ENCODE measurements around the gene AOC2. TPM values are rescaled to one million over a fixed set of nuclear protein-coding genes. Genes with fewer than 3 reads are reported as not detected.
A peak's percentile ranks its signal among the peaks of the same experiment; 100 is the strongest.
"Not testable (repeated sequence)": the region's sequence is repeated elsewhere in the genome, so short reads cannot be mapped to it uniquely, and the experiment has no call there.

Gene AOC2
- total and polyA plus RNA-seq, 8 donors, result 1.7 to 3.1 (median 2.6) TPM

DNA sequence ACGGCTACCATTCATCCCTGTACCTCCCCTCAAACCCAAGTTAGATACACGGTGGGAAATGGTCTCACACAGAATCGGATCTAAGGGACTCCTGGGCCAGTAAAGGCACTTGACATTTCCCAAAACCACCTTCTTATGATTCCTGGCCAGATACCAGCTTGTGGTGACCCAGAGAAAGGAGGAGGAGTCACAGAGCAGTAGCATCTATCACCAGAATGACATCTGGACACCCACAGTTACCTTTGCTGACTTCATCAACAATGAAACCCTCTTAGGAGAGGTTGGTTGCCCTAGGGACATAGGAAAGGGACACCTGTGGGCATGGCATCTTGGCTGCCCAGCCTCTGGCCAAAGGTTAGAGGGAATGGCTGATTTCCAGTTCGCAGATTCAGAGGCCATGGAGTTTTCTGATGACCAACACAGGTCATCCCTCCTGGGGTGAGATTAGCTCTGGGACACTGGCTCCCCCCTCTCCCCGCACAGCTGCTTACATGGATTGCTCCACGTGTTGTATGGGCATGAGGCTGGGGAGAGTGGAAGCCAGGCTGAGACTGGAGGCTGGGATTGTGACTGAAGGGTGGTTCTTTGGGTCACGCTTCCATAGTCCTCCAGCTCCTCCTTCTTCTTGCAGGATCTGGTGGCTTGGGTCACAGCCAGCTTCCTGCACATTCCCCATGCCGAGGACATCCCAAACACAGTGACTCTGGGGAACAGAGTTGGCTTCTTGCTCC, 5.2 kb downstream of the AOC2 start:
- intact Hi-C loops (cut with DNase I), result loop anchor here (5.0 to 10.0 kb wide), 2 partner anchors 78 to 85 kb away; no protein-coding TSS in a partner anchor
- DNase-seq (no peak), ATAC-seq (no peak)
- no peak overlapping the region for H3K27ac ChIP-seq
- no peaks in the 10 kb centered on the region for H3K9me3 ChIP-seq
- H3K4me1 ChIP-seq, result peaks cover 0 to 39% of the 10 kb centered on the region in 2 donors
- peaks cover 0 to 14% of the 10 kb centered on the region in 2 donors for H3K36me3 ChIP-seq
- TF ChIP-seq, protein P1, sequence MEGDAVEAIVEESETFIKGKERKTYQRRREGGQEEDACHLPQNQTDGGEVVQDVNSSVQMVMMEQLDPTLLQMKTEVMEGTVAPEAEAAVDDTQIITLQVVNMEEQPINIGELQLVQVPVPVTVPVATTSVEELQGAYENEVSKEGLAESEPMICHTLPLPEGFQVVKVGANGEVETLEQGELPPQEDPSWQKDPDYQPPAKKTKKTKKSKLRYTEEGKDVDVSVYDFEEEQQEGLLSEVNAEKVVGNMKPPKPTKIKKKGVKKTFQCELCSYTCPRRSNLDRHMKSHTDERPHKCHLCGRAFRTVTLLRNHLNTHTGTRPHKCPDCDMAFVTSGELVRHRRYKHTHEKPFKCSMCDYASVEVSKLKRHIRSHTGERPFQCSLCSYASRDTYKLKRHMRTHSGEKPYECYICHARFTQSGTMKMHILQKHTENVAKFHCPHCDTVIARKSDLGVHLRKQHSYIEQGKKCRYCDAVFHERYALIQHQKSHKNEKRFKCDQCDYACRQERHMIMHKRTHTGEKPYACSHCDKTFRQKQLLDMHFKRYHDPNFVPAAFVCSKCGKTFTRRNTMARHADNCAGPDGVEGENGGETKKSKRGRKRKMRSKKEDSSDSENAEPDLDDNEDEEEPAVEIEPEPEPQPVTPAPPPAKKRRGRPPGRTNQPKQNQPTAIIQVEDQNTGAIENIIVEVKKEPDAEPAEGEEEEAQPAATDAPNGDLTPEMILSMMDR (IDR thresholded peaks at IDR 0.05), result no peak
- H3K27me3 ChIP-seq, result no peaks in the 10 kb centered on the region
- no peak overlapping the region for H3K4me3 ChIP-seq

GRCh38 chr17:42850954-42851353, 6.6 kb downstream of the AOC2 start, which contains the start of gene AOC3:
Gene AOC3 (plus strand): TSS chr17:42851199. CDS start chr17:42851344, 145 bp downstream.
- DNase-seq (peak in 1 of 4 donors; percentile 78), ATAC-seq (peak; percentile 30)
- H3K27me3 ChIP-seq, result no peaks in the 10 kb centered on the region
- H3K9me3 ChIP-seq, result no peaks in the 10 kb centered on the region
- H3K27ac ChIP-seq, result no peak within 1 kb of the TSS
- H3K4me1 ChIP-seq, result peaks cover 0 to 36% of the 10 kb centered on the region in 2 donors
- H3K4me3 ChIP-seq, result peak within 1 kb of the TSS; percentile 9 to 37
- H3K36me3 ChIP-seq, result peaks cover 0 to under 1% of the 10 kb centered on the region in 2 donors
- TF ChIP-seq, protein P1 (IDR thresholded peaks at IDR 0.05), result no peak
- intact Hi-C loops (cut with DNase I), result no loop called here

GRCh38 chr17:42851371-42852240, 7.2 kb downstream of the AOC2 start:
- H3K4me1 ChIP-seq, result peaks cover 0 to 30% of the 10 kb centered on the region in 2 donors
- H3K36me3 ChIP-seq; ATAC-seq; H3K27me3 ChIP-seq; DNase-seq; H3K27ac ChIP-seq; H3K9me3 ChIP-seq; intact Hi-C loops (cut with DNase I): not testable (repeated sequence)
- peak overlapping the region; percentile 9 to 37 for H3K4me3 ChIP-seq

DNA sequence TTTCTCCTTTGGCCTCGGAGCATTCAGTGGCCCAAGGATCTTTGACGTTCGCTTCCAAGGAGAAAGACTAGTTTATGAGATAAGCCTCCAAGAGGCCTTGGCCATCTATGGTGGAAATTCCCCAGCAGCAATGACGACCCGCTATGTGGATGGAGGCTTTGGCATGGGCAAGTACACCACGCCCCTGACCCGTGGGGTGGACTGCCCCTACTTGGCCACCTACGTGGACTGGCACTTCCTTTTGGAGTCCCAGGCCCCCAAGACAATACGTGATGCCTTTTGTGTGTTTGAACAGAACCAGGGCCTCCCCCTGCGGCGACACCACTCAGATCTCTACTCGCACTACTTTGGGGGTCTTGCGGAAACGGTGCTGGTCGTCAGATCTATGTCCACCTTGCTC, 8.0 kb downstream of the AOC2 start:
- Histone ChIP-seq H3K36me3 (no peaks in the 10 kb centered on the region), H3K27me3 (no peaks in the 10 kb centered on the region), H3K4me1 (peaks cover 0 to 22% of the 10 kb centered on the region in 2 donors), H3K4me3 (peak overlapping the region; percentile 7 to 37), H3K27ac (peak overlapping the region in 1 of 2 donors; percentile 55), H3K9me3 (no peaks in the 10 kb centered on the region)
- DNase-seq, result no peak
- intact Hi-C loops (cut with DNase I), result no loop called here
- TF ChIP-seq, protein P1 (IDR thresholded peaks at IDR 0.05), result no peak
- ATAC-seq, result no peak

DNA sequence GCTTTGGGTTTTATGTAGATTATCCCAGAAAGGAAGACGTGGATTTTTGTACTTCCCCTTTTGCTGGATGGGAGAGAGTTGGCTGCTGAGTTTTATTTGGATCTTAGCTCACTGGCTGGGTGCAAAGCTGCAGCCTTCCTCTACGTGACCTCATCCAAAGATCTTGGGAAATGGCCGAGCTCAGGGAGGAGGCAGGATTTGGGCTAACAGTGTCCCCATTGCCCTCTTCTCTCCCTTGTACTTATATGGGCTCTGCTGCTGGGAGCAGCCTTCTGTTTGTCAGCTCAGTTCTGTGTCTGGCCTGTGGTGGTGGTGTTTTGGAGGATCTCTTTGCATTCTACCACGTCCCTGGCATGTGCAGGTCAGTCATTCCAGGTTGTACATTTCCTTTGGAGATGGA, 8.6 kb downstream of the AOC2 start:
- DNase-seq (peak in 1 of 4 donors; percentile 63), ATAC-seq (no peak)
- peak overlapping the region; percentile 7 to 37 for H3K4me3 ChIP-seq
- H3K4me1 ChIP-seq, result peaks cover 0 to 17% of the 10 kb centered on the region in 2 donors
- peak overlapping the region; percentile 29 to 55 for H3K27ac ChIP-seq
- intact Hi-C loops (cut with DNase I), result no loop called here
- no peaks in the 10 kb centered on the region for H3K27me3 ChIP-seq
- no peaks in the 10 kb centered on the region for H3K9me3 ChIP-seq
- no peaks in the 10 kb centered on the region for H3K36me3 ChIP-seq
- TF ChIP-seq, protein P1 (IDR thresholded peaks at IDR 0.05), result no peak
